Activated CD4-positive, alpha-beta T cell treated with anti-CD3 and anti-CD28 coated beads, Interleukin-2, amount 10 ng/mL, durations not matched to agents 7 days and 5 days (primary cell): ENCODE data around the gene TNP2. TPM values are rescaled to one million over a fixed set of nuclear protein-coding genes. Genes with fewer than 3 reads are reported as not detected.

Source experiments
- CTCF ChIA-PET: fragments of 350-600 bp; sonication (Branson Sonifier 250); formaldehyde crosslinking; loops from one replicate; lab custom pipeline; 2021; ENCODE audit warnings: antibody characterized with exemption; lab: Charles Lee
- POLR2A ChIA-PET: fragments of 350-600 bp; sonication (Branson Sonifier 250); formaldehyde crosslinking; loops from one replicate; lab custom pipeline; 2021; ENCODE audit warnings: antibody characterized with exemption; lab: Charles Lee
- DNase-seq: peaks from one replicate; pipeline ENCODE4 v3.0.0-alpha.2; 2020
- H3K27ac Mint-ChIP-seq: one replicate; pipeline ENCODE4 v1.8.0; 2021; ENCODE audit warnings: mild to moderate bottlenecking, moderate library complexity, mixed read lengths
- H3K27me3 Mint-ChIP-seq: one replicate; pipeline ENCODE4 v1.8.0; 2021; ENCODE audit warnings: mixed read lengths
- H3K36me3 Mint-ChIP-seq: one replicate; pipeline ENCODE4 v1.8.0; 2021; ENCODE audit warnings: low read depth, mixed read lengths
- H3K4me1 Mint-ChIP-seq: one replicate; pipeline ENCODE4 v1.8.0; 2021; ENCODE audit warnings: mixed read lengths
- H3K4me3 Mint-ChIP-seq: one replicate; pipeline ENCODE4 v1.8.0; 2021; ENCODE audit warnings: mild to moderate bottlenecking, moderate library complexity, mixed read lengths
- H3K9me3 Mint-ChIP-seq: one replicate; pipeline ENCODE4 v1.8.0; 2021; ENCODE audit warnings: mixed read lengths
- total RNA-seq, 2 experiments: library from RNA; stranded (reverse); gene quantifications; one replicate each; pipeline ENCODE4 v1.2.3, GENCODE V29; 2021

The TNP2 gene
- total RNA-seq, 2 experiments from 2014 or later: not detected

DNA sequence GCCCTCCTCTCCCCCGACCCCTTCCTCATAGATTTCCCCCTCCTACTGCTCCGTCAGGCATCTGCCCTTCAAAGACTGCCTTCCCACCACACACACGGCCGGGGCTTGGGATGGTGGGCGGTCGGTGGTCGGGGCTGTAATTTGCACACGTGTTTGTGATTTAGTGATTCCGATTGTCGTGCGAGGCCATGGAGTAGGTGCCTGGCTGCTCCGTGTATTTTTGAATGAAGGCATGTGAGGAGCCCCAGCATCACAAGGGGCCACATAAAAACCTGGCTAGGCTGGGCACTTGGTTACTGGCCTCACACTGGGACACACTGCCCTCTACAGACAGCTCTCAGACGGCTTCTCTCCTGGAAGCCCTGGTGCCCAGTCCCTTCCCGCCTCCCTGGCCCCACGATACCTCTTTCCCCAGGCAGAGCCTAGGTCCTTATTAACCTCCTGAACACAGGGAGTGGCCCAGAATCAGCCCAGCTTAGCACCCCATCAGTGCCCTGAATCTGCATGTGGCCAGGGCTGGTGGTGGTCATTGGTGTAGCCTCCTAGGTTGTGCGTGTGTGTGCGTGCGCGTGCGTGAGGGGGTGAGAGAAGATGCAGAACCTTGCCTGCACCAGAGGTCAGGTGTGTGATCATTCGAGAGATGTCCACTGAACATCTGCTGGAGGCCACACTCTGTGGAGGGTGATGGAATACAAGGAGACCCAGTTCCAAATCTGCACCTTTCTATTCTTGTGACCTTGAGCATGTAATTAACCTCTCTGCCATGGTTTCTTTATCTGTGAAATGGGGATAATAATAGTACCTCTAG is 11.8 kb downstream of the TNP2 start:
- Mint-ChIP-seq H3K36me3 (peaks cover 28% of the 10 kb centered on the region), H3K27ac (peak overlapping the region; percentile 97), H3K9me3 (no peaks in the 10 kb centered on the region), H3K27me3 (no peaks in the 10 kb centered on the region), H3K4me3 (peak overlapping the region; percentile 96), H3K4me1 (peaks cover 43% of the 10 kb centered on the region)
- CTCF ChIA-PET: interaction anchor here (0.8 to 7.2 kb wide), 21 partner anchors 10 to 299 kb away, joined by 3 to 72 read pairs (median 6); partner anchors contain the start of genes PRM3 and TNP2
- POLR2A ChIA-PET: interaction anchor here (0.6 to 1.1 kb wide), 3 partner anchors 19 to 163 kb away, joined by 3 to 6 read pairs (median 3); no protein-coding TSS in a partner anchor
- DNase-seq: peak; percentile 63

DNA sequence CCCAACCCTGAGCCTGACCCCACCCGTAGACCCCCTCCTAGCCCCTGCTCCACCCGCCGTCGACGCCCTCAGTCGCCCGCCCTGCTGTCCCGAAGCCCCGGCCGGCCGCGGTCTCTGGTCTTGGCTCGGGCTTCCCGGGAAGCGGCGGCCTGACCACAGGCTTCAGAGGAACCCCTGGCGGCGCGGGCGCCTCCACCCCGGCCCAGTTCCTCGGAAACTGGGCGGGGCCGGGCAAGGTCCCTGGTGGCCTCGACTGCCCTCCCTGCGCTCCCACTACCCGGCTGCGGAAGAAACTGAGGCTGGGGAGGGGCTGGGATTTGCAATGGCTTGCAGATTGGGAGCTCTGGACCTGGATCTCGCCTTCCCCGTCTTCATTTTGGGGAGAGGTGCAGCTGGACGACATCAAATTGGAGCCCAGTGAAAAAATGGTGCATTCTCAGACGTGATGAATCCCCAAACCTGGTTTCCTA is 12.4 kb downstream of the TNP2 start:
- peak overlapping the region; percentile 96 for H3K4me3 Mint-ChIP-seq

GRCh38 chr16:11255737-11256660 is 13.1 kb downstream of the TNP2 start, which contains the start of gene SOCS1:
Gene SOCS1, minus strand, starts transcription at chr16:11256204. Its CDS starts 726 bp downstream, at chr16:11255478.
- H3K27ac Mint-ChIP-seq: peak within 1 kb of the TSS; percentile 97
- no peaks in the 10 kb centered on the region for H3K9me3 Mint-ChIP-seq
- peak; percentile 87 for DNase-seq
- H3K27me3 Mint-ChIP-seq: no peaks in the 10 kb centered on the region
- ChIA-PET POLR2A (interaction anchor here (0.7 to 2.6 kb wide), 14 partner anchors 31 to 290 kb away, joined by 3 to 23 read pairs (median 5); no protein-coding TSS in a partner anchor), CTCF (interaction anchor here (0.6 to 7.2 kb wide), 51 partner anchors 9 to 365 kb away, joined by 3 to 72 read pairs (median 4); partner anchors contain the start of genes DEXI and PRM3)
- peak within 1 kb of the TSS; percentile 96 for H3K4me3 Mint-ChIP-seq
- peaks cover 40% of the 10 kb centered on the region for H3K36me3 Mint-ChIP-seq
- peaks cover 53% of the 10 kb centered on the region for H3K4me1 Mint-ChIP-seq

More for the DNA sequence above, 12.4 kb downstream of the TNP2 start:
- peak; percentile 27 for DNase-seq
- POLR2A ChIA-PET: interaction anchor here (0.6 to 2.6 kb wide), 12 partner anchors 20 to 291 kb away, joined by 3 to 23 read pairs (median 4); no protein-coding TSS in a partner anchor
- H3K9me3 Mint-ChIP-seq: no peaks in the 10 kb centered on the region
- peak overlapping the region; percentile 97 for H3K27ac Mint-ChIP-seq
- H3K27me3 Mint-ChIP-seq: no peaks in the 10 kb centered on the region
- peaks cover 49% of the 10 kb centered on the region for H3K4me1 Mint-ChIP-seq
- H3K36me3 Mint-ChIP-seq: peaks cover 34% of the 10 kb centered on the region
- CTCF ChIA-PET: interaction anchor here (0.6 to 7.2 kb wide), 36 partner anchors 8 to 314 kb away, joined by 3 to 72 read pairs (median 6); partner anchors contain the start of genes DEXI, PRM3 and TNP2

DNA sequence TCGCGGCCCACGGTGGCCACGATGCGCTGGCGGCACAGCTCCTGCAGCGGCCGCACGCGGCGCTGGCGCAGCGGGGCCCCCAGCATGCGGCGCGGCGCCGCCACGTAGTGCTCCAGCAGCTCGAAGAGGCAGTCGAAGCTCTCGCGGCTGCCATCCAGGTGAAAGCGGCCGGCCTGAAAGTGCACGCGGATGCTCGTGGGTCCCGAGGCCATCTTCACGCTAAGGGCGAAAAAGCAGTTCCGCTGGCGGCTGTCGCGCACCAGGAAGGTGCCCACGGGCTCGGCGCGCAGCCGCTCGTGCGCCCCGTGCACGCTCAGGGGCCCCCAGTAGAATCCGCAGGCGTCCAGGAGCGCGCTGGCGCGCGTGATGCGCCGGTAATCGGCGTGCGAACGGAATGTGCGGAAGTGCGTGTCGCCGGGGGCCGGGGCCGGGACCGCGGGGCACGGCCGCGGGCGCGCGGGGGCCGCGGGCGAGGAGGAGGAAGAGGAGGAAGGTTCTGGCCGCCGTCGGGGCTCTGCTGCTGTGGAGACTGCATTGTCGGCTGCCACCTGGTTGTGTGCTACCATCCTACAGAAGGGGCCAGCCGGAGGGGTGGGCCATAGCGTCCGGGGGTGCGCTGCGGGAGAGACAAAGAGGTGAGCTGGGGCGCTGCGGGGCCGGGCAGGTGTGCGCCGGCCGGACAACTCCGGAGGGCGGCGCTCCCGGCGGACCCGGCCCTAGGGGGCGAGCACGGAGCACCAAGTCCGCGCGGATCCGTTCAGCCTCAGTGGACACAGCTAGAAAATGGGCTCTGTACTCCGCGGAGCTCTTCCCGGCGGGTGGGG is 14.0 kb downstream of the TNP2 start:
- no peaks in the 10 kb centered on the region for H3K27me3 Mint-ChIP-seq
- peak overlapping the region; percentile 90 for H3K27ac Mint-ChIP-seq
- H3K4me1 Mint-ChIP-seq: peaks cover 56% of the 10 kb centered on the region
- peaks cover 48% of the 10 kb centered on the region for H3K36me3 Mint-ChIP-seq
- no peaks in the 10 kb centered on the region for H3K9me3 Mint-ChIP-seq
- DNase-seq: peak; percentile 64
- peak overlapping the region; percentile 92 for H3K4me3 Mint-ChIP-seq
- ChIA-PET CTCF (interaction anchor here (0.6 to 7.2 kb wide), 46 partner anchors 9 to 366 kb away, joined by 3 to 72 read pairs (median 5); partner anchors contain the start of gene PRM3), POLR2A (interaction anchor here (0.6 to 2.6 kb wide), 14 partner anchors 21 to 284 kb away, joined by 3 to 23 read pairs (median 5); no protein-coding TSS in a partner anchor)

GRCh38 chr16:11253995-11254912 is 14.9 kb downstream of the TNP2 start:
- Mint-ChIP-seq H3K36me3 (peaks cover 55% of the 10 kb centered on the region), H3K9me3 (no peaks in the 10 kb centered on the region), H3K4me1 (peaks cover 55% of the 10 kb centered on the region), H3K27me3 (no peaks in the 10 kb centered on the region), H3K4me3 (peak overlapping the region; percentile 92), H3K27ac (peak overlapping the region; percentile 90)
- ChIA-PET POLR2A (interaction anchor here (0.6 to 2.6 kb wide), 8 partner anchors 20 to 270 kb away, joined by 3 to 23 read pairs (median 4); no protein-coding TSS in a partner anchor), CTCF (interaction anchor here (0.6 to 7.2 kb wide), 25 partner anchors 8 to 305 kb away, joined by 3 to 72 read pairs (median 6); no protein-coding TSS in a partner anchor)
- peak; percentile 25 for DNase-seq

DNA sequence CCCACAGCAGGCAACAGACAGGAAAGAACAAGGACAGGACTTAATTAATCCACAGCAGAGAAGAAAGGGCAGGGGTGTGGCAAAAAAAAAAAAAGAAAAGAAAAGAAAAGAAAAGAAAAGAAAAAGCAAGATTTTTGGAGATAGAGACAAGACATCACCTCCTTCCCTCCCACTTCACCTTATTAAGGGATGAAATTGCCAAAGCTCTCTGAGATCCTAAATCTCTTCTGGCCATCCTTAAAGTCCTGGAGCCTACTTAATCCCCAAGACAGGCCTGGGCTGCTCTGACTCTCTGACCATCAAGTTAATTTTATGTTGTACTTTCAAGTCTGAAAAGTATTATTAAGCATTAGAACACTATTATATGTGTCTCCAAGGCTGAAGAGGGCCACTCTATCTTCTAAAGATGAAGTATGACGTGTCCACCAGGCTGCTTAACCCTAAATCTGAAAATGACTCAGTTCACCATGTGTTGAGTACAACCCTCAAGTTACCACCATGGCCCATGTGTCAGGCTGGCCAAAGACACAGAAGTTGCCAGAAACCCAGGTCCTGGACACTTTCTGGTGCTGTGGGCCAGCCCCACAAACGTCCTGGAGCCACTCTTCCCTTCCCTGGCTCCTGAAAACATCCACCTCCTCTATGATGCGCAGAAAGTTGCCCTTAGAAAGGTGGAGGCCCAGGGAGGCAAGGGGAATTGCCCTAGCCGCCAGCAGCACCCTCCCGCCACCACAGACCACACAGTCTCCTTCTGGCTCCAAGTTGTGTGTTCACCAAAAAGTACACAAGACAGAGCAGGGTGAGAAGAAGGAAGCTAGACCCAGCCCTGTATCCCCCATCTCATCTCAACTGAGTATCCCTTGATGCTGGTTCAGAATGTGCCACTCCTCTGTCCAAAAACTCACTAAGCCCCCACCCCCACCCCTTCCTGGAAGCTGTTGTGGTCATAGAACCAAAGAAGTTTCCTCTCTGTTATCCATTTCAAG is 15.8 kb downstream of the TNP2 start:
- CTCF ChIA-PET: interaction anchor here (0.6 to 7.2 kb wide), 17 partner anchors 12 to 299 kb away, joined by 3 to 72 read pairs (median 4); no protein-coding TSS in a partner anchor
- POLR2A ChIA-PET: interaction anchor here (0.7 to 2.1 kb wide), 3 partner anchors 28 to 162 kb away, joined by 3 to 13 read pairs (median 5); no protein-coding TSS in a partner anchor
- peak; percentile 54 for DNase-seq
- Mint-ChIP-seq H3K27ac (peak overlapping the region; percentile 89), H3K4me1 (peaks cover 52% of the 10 kb centered on the region), H3K36me3 (peaks cover 62% of the 10 kb centered on the region), H3K27me3 (no peaks in the 10 kb centered on the region), H3K9me3 (no peaks in the 10 kb centered on the region), H3K4me3 (peak overlapping the region; percentile 92)

DNA sequence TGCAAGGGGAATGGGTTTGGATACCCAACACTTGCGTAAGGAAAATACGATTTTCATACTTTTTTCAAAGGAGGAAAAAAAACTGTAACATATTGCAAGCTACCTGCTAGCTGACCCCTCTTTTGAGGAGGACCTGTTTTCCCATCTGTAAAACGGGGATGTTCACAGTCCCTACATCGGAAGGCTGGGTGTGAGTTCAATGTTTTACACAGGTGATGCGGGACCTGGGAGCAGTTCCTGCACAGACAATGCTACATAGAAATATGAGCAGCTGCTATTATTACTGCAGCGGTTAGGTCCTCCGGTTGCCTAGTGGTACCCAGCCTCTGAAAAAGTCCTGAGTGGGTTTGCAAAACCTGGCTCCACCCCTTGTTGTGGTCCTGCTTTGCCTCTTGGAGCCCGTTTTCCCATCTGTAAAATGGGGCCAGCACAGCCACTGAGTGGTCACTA is 16.6 kb downstream of the TNP2 start:
- POLR2A ChIA-PET: interaction anchor here (0.6 to 2.1 kb wide), 15 partner anchors 12 to 284 kb away, joined by 3 to 13 read pairs (median 5); no protein-coding TSS in a partner anchor
- Mint-ChIP-seq H3K27me3 (no peaks in the 10 kb centered on the region), H3K36me3 (peaks cover 70% of the 10 kb centered on the region), H3K4me3 (peak overlapping the region; percentile 92), H3K9me3 (no peaks in the 10 kb centered on the region), H3K4me1 (peaks cover 54% of the 10 kb centered on the region), H3K27ac (peak overlapping the region; percentile 89)
- DNase-seq: peak; percentile 14
- CTCF ChIA-PET: interaction anchor here (0.8 to 1.9 kb wide), 13 partner anchors 11 to 298 kb away, joined by 3 to 9 read pairs (median 3); no protein-coding TSS in a partner anchor

GRCh38 chr16:11251525-11252481 is 17.3 kb downstream of the TNP2 start:
- POLR2A ChIA-PET: interaction anchor here (0.6 to 2.1 kb wide), 18 partner anchors 11 to 283 kb away, joined by 3 to 13 read pairs (median 5); no protein-coding TSS in a partner anchor
- CTCF ChIA-PET: interaction anchor here (0.6 to 1.9 kb wide), 17 partner anchors 11 to 614 kb away, joined by 3 to 9 read pairs (median 3); no protein-coding TSS in a partner anchor
- no peaks in the 10 kb centered on the region for H3K27me3 Mint-ChIP-seq
- DNase-seq: peak; percentile 83
- H3K27ac Mint-ChIP-seq: peak overlapping the region; percentile 89
- H3K4me3 Mint-ChIP-seq: peak overlapping the region; percentile 92
- no peaks in the 10 kb centered on the region for H3K9me3 Mint-ChIP-seq
- H3K36me3 Mint-ChIP-seq: peaks cover 74% of the 10 kb centered on the region
- peaks cover 53% of the 10 kb centered on the region for H3K4me1 Mint-ChIP-seq
